Retina (tissue), 1 donor: Measurements from ENCODE around the gene PUDP.
A peak's percentile ranks its signal among the peaks of the same experiment; 100 is the strongest.
"Not testable (repeated sequence)": the region's sequence is repeated elsewhere in the genome, so short reads cannot be mapped to it uniquely, and the experiment has no call there.

Source experiments
- DNase-seq: peaks from one replicate; pipeline ENCODE4 v3.0.0-alpha.2; 2016

The PUDP gene

DNA sequence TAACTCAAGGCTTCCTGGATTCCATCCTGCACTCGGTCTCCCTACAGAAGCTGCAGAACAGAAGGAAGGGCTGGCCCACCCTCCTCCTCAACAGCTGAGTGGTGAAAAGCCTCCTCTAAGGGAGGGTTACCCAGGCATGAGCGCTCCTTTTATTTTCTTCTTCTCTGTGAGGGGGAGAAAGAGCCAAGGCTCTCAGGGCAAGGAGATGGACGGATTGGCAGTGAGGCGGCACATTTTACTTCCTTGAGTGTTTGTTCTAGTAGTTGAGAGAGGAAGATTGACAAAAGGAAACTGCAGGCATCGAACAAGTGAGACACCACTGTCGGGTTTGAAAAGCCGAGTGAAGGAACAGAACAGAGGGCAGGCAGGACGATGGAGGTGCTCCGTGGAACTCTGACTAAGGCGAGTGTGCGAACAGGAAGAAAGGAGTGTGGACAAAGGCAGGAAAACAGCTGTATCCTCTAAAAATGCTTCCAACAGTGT is 38.9 kb downstream of the PUDP start:
- DNase-seq, result peak; percentile 68

- DNase-seq, result no peak
These were observed 39.9 kb downstream of the PUDP start for GRCh38 chrX:7108030-7108429.

GRCh38 chrX:7106649-7107048 is 41.3 kb downstream of the PUDP start:
- DNase-seq, result no peak

GRCh38 chrX:7102119-7102518 is 45.8 kb downstream of the PUDP start:
- no peak for DNase-seq

DNA sequence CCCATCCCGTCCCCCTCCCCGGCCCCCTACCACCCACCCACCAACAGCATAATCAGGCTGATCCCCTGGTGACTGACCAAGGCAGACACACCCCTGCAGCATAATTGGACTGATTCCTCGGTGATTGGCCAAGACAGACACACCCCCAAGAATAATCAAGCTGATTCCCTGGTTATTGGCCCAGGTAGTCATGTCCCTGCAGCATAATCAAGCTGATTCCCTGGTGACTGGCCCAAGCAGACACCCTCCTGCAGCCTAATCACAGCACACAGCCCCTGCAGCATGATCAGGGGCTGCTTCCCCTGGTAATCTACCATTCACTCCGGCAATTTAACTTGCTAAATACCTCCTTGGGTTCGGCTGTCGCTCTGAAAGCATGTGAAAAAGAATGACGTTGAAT is 47.9 kb downstream of the PUDP start:
- DNase-seq, result no peak

- not testable (repeated sequence) for DNase-seq
These were observed 52.3 kb downstream of the PUDP start for GRCh38 chrX:7095657-7096056.

DNA sequence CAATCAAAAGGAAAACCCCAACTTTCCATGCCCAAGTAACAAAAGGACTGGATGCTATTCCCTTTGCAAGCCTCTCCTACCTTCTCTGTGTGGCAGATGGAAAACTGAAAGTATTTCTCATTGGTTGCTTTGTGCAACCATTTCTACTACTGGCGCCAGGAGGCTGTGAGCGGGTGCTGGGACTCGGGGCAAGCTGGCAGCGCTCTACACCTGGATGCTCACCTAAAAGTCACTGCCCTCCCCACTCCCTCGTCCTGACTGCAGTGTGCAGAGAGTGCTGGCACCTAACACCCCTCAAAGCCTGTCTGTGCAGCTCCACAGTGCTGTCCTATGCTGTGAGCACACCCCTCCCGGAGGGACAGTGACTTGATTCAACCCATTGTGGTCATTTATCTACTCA is 54.6 kb downstream of the PUDP start:
- no peak for DNase-seq

DNA sequence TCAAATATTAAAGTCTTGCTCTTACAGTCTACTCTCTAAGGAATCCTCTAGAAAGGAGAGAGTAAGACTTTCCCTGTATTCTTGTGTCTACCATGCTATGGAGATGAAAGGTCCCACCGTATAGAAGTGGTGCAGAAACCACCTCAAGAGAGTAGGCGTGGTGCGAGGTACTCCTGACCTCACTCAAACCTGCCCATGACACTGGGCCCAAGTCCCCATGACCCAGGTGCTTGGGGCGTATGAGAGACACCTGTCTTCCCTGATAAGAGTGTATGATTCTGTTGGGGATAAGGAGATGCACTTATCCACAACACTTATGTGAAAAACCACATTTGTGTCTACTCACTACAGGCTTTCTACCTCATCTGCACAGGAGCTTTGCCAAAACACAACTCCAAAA is 55.4 kb downstream of the PUDP start:
- DNase-seq, result no peak

- no peak for DNase-seq
These were observed 56.0 kb downstream of the PUDP start for GRCh38 chrX:7091923-7092322.

DNA sequence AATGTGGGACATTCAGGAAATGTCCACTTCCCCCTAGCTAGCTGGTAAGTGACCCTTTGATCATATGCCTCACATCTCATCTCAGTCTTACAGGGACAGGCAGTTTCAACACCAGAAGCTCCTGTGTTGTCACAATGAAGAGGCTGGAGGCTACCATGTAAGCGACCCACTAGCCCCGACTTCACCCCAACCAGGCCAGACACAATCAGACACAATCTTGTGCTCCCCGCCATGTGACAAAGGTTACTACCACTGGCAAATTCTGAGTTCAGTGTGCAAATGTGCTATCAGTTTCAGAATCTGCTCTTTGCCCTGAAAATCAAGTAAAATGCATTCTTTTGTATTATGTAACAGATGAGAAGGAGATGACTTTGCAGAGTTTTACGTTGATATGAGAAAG is 57.3 kb downstream of the PUDP start:
- no peak for DNase-seq

- no peak for DNase-seq
These were observed 58.9 kb downstream of the PUDP start for GRCh38 chrX:7088968-7089615.

- no peak for DNase-seq
These were observed 61.6 kb downstream of the PUDP start for GRCh38 chrX:7086384-7086783.

DNA sequence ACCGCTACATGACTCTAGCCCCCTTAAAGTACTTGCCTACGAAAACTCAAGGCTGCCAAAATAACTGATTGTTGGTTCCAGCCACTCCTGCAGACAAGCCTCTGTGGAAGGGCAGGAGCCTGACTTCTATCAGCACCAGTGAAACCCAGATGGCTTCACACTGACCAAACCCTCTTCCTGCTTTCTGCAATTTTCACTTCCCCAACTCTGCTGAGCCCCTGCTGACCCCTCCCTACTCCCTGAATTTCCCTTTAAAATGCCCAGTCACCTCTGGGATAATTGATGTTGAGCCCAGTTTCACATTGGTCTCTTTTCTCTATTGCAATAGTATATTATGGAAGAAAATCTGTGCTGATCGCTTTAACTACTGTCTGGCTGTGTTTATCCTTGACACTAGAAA is 62.1 kb downstream of the PUDP start:
- DNase-seq, result no peak

GRCh38 chrX:7084841-7085240 is 63.1 kb downstream of the PUDP start:
- DNase-seq, result no peak

GRCh38 chrX:7083468-7084396 is 64.2 kb downstream of the PUDP start:
- no peak for DNase-seq

- DNase-seq, result no peak
These were observed 64.9 kb downstream of the PUDP start for GRCh38 chrX:7083021-7083420.

GRCh38 chrX:7082556-7082955 is 65.4 kb downstream of the PUDP start:
- DNase-seq, result no peak

- no peak for DNase-seq
These were observed 70.4 kb downstream of the PUDP start for GRCh38 chrX:7077241-7078230.

- DNase-seq, result no peak
These were observed 71.7 kb downstream of the PUDP start for GRCh38 chrX:7076245-7076661.

- DNase-seq, result no peak
These were observed 73.1 kb downstream of the PUDP start for GRCh38 chrX:7074908-7075204.

- DNase-seq, result no peak
These were observed 73.6 kb downstream of the PUDP start for GRCh38 chrX:7074148-7074907.

GRCh38 chrX:7073336-7073735 is 74.6 kb downstream of the PUDP start:
- no peak for DNase-seq
